Naive B cell (primary cell): ENCODE data around the gene TARBP1. TPM values are rescaled to one million over a fixed set of nuclear protein-coding genes. Genes with fewer than 3 reads are reported as not detected.

Experiments
- ATAC-seq, 2 donors: fragments of 150-1000 bp; cut with Tn5 transposase; 2 replicates each; pipeline ENCODE4 v1.10.0; 2021; ENCODE audit warnings: low read depth in 2 of 2, mild to moderate bottlenecking in 2 of 2, moderate library complexity in 2 of 2
- DNase-seq: peaks from one replicate; pipeline ENCODE4 v3.0.0; 2022
- H3K27ac Mint-ChIP-seq, 6 donors: one replicate each; pipeline ENCODE4 v1.8.0; 2020 to 2022; ENCODE audit warnings: mild to moderate bottlenecking in 6 of 6, mixed read lengths in 6 of 6, moderate library complexity in 5 of 6, inconsistent platforms in 2 of 6
- H3K27me3 Mint-ChIP-seq, 3 donors: one replicate each; pipeline ENCODE4 v1.8.0; 2021 to 2022; ENCODE audit warnings: mixed read lengths in 3 of 3, mild to moderate bottlenecking in 1 of 3
- H3K36me3 Mint-ChIP-seq, 2 donors: one replicate each; pipeline ENCODE4 v1.8.0; 2020 to 2022; ENCODE audit warnings: mixed read lengths in 2 of 2, inconsistent platforms in 1 of 2, mild to moderate bottlenecking in 1 of 2
- H3K4me1 Mint-ChIP-seq, 3 donors: one replicate each; pipeline ENCODE4 v1.8.0; 2020 to 2022; ENCODE audit warnings: mixed read lengths in 3 of 3, inconsistent platforms in 1 of 3, mild to moderate bottlenecking in 1 of 3, moderate library complexity in 1 of 3
- H3K4me3 Mint-ChIP-seq, 8 donors: one replicate each; pipeline ENCODE4 v1.8.0; 2020 to 2022; ENCODE audit warnings: mild to moderate bottlenecking in 8 of 8, mixed read lengths in 8 of 8, moderate library complexity in 8 of 8, inconsistent platforms in 2 of 8
- H3K9me3 Mint-ChIP-seq, 7 donors: one replicate each; pipeline ENCODE4 v1.8.0; 2020 to 2022; ENCODE audit warnings: mixed read lengths in 7 of 7, mild to moderate bottlenecking in 5 of 7, inconsistent platforms in 2 of 7, moderate library complexity in 1 of 7
- polyA plus RNA-seq, 6 donors: library from polyadenylated mRNA; unstranded; fragments of 300-500 nt; fragmentation: Illumina TruSeq; gene quantifications; one replicate each; pipeline ENCODE4 v1.2.3, GENCODE V29; 2021; ENCODE audit warnings: low read depth in 6 of 6

Gene TARBP1
- polyA plus RNA-seq, 6 donors from 2014 or later = 5.3 to 8.0 (median 6.3) TPM

DNA sequence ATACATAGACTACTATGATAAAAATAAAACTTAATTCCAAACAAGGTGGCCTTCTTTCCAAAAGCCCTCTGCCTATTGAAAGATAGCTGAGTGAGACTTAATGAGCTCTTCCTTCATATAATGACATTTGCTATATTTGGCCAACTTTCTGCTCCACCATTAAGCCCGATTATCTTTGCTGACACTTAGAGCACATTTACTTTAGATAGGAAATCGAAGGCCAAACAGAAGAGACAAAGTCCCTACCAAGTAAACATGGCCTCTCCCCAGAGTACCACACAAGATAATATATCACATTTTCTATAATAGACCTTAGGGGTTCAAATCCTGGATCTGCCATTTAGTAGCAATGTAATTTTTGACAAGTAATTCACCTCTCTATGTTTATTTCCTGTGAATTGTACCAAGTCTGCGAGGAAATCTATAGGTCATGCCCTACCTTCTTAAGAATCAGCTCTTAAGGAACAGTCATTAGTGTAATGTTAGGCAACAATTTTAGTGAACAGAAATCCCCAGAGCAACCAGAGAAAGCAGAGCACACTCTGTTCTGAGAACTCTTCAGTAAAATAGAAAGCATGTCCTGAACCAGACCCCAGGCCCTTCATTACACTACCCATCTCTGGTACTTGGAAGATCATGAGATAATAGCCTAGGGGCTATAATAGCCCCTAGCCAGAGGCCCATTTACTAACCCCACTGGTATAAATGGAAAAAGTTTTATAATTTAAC lies 123.0 kb downstream of the TARBP1 start:
- ATAC-seq = no peak
- peak overlapping the region in 6 of 8 donors; percentile 67 to 86 (median 82) for H3K4me3 Mint-ChIP-seq
- peak overlapping the region in 2 of 6 donors; percentile 36 to 66 for H3K27ac Mint-ChIP-seq
- peaks cover 17 to 32% (median 22%) of the 10 kb centered on the region in 3 donors for H3K27me3 Mint-ChIP-seq
- H3K36me3 Mint-ChIP-seq = no peaks in the 10 kb centered on the region
- no peaks in the 10 kb centered on the region for H3K4me1 Mint-ChIP-seq
- DNase-seq = no peak
- H3K9me3 Mint-ChIP-seq = peaks cover 0 to 6% (median 0%) of the 10 kb centered on the region in 7 donors

DNA sequence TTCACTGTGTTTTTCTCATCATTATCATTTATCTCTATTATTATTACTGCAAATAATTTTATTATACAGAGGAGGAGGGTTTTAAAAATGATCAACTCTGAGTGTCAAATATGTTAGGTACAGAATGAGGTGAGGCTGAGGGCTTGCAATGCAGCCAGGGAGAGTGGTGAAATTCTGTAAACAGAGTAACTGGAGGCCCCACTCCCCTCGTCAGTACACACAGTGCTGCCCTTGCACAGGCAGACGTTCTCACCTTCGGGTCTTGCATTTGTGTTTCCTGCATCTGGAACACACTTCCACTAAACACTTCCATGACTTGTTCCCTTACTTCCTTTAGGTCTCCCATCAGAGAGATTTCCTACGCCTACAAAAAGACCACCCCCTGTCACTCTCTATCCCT lies 130.0 kb downstream of the TARBP1 start:
- peaks cover 21 to 23% (median 22%) of the 10 kb centered on the region in 3 donors for H3K27me3 Mint-ChIP-seq
- no peaks in the 10 kb centered on the region for H3K4me1 Mint-ChIP-seq
- no peaks in the 10 kb centered on the region for H3K36me3 Mint-ChIP-seq
- peak overlapping the region in 1 of 6 donors; percentile 72 for H3K27ac Mint-ChIP-seq
- no peak overlapping the region for H3K4me3 Mint-ChIP-seq
- DNase-seq (no peak), ATAC-seq (no peak)
- peaks cover 0 to 6% (median 0%) of the 10 kb centered on the region in 7 donors for H3K9me3 Mint-ChIP-seq

DNA sequence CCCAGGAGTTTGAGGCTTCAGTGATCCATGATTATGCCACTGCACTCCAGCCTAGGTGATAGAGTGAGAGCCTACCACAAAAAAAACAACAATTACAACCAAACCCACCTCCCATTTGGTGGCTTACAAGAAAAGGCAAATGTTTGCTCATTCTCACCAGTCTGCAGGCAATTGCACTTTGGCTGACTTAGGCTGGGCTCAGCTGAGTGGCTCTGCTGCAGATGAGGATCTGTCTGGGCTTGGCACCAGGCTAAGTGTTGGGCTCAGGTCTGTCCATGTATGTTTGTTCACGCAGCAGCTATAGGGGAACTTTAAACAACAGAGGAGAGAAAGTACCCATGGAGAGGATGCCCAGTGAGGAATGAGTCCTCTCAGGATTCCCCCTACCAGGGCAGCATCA lies 133.7 kb downstream of the TARBP1 start:
- Mint-ChIP-seq H3K36me3 (peaks cover 5 to 6% of the 10 kb centered on the region in 2 donors), H3K27ac (peak overlapping the region in 1 of 6 donors; percentile 61), H3K4me3 (no peak overlapping the region), H3K9me3 (peaks cover 0 to 10% (median 3%) of the 10 kb centered on the region in 7 donors), H3K4me1 (no peaks in the 10 kb centered on the region), H3K27me3 (peaks cover 10 to 37% (median 11%) of the 10 kb centered on the region in 3 donors)
- no peak for ATAC-seq
- DNase-seq = no peak

DNA sequence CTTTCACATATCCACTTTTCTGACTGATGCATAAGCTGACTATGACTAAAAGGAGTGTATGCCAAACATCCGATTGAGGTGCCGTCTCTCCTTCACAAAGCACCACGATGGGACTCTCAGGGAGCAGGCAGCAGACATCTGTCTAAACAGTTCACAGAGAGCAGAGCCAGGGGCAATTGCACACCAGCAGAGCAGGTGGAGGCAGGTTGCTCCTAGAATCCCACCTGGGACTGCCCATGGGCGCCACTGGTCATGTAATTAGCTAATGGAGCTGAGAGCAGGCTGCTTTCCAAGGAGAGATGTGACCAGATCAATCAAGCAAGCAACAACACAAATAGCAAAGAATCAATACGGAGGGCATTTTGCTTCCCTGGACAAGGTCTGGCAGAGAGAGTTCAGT lies 136.2 kb downstream of the TARBP1 start:
- Mint-ChIP-seq H3K4me3 (peak overlapping the region in 1 of 8 donors; percentile 66), H3K27ac (peak overlapping the region in 1 of 6 donors; percentile 60), H3K36me3 (peaks cover 5 to 6% of the 10 kb centered on the region in 2 donors), H3K27me3 (peaks cover 0 to 24% (median 0%) of the 10 kb centered on the region in 3 donors), H3K4me1 (no peaks in the 10 kb centered on the region), H3K9me3 (peaks cover 0 to 30% (median 17%) of the 10 kb centered on the region in 7 donors)
- DNase-seq (no peak), ATAC-seq (no peak)

Other genes starting within 250 kb of the TARBP1 start
- gene COA6, start 105.7 kb downstream of the TARBP1 start, polyA plus RNA-seq = 10 to 100 TPM; 25.2 to 32.8 (median 28.9) TPM
- 10 to 100 TPM; 40.3 to 66.1 (median 55.3) TPM for gene IRF2BP2, start 131.0 kb upstream of the TARBP1 start, polyA plus RNA-seq